Measurements from ENCODE around the gene TPRN.

The TPRN gene

DNA sequence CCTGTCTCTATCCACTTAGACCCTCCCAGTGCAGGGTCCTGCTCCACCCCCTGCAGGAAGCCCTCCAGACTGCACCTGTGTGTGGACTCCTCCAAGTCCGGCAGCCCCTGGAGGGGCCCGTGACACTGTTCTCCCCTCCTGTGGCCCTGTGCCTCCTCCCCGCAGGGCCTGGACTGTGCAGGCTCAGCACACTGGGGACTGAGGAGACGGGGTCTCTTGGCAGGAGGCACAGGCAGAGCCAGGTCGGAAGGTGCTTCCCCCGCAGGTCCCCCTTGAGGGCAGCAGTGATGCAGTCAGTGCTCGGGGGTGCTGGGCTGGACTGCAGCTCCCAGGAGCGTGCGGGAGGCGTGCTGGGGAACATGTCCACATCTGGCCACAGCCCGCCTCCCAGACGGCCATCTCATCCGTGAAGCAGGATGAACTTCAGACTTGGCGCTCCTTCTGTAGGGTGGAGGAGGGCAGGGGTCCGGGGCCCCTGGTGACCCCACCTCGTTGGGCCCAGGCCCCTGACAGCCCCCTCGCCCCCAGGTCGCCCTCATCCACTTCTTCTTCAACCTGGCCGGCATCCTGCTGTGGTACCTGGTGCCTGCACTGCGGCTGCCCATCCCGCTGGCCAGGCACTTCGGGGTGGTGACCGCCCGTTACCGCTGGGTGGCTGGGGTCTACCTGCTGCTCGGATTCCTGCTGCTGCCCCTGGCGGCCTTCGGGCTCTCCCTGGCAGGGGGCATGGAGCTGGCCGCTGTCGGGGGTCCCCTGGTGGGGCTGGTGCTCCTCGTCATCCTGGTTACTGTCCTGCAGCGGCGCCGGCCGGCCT, 35.1 kb upstream of the TPRN start:
- DNase-seq (ENCODE audit: low spot score): no peak

DNA sequence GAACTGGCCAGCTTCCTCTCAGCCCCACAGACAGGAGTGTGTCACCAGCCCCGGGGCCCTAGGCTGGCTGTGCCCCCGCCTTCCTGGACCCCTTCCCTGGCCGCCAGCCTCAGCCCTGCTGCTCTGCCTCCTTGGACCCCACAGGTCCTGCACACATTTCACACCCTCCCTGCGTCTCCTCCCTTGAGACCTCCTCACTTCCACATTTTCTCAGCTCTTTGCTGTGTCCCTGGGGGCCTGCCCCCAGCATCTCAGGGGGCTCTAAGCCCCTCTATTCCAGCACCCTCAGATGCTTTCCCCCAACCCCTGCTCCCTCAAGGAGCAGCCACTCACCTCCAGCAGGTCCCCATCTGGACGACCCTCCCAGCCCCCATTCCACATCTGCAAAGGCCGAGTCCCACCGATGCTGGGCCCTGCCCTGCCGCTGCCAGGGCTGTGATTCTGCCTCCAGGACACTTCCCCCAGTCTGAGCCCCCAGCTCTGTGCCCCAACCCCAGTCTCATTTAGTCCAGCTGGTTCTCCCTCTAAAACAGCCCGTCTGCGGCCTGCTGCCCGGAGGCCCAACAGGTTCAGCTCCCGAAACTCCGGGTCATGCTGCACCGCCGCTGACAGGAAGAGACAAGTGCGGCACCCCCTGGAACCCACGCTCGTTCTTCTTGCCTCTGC, 34.4 kb upstream of the TPRN start:
- no peak for DNase-seq (ENCODE audit: low spot score)

DNA sequence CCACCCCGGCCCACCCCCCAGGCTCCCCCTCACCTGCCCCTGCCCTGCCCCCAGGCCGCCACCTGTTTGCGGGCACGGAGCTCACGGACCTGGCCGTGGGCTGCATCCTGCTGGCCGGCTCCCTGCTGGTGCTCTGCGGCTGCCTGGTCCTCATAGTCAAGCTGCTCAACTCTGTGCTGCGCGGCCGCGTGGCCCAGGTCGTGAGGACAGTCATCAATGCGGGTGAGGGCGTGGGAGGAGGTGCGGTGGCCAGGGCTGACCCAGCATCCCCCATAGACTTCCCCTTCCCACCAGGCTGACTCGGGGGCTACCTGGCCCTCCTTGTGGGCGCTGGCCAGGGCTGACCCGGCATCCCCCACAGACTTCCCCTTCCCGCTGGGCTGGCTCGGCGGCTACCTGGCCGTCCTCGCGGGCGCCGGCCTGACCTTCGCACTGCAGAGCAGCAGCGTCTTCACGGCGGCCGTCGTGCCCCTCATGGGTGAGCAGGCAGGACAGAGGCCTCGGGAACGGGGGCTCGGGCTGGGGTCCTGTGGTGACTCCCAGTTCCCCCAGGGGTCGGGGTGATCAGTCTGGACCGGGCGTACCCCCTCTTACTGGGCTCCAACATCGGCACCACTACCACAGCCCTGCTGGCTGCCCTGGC, 33.6 kb upstream of the TPRN start:
- no peak for DNase-seq (ENCODE audit: low spot score)

DNA sequence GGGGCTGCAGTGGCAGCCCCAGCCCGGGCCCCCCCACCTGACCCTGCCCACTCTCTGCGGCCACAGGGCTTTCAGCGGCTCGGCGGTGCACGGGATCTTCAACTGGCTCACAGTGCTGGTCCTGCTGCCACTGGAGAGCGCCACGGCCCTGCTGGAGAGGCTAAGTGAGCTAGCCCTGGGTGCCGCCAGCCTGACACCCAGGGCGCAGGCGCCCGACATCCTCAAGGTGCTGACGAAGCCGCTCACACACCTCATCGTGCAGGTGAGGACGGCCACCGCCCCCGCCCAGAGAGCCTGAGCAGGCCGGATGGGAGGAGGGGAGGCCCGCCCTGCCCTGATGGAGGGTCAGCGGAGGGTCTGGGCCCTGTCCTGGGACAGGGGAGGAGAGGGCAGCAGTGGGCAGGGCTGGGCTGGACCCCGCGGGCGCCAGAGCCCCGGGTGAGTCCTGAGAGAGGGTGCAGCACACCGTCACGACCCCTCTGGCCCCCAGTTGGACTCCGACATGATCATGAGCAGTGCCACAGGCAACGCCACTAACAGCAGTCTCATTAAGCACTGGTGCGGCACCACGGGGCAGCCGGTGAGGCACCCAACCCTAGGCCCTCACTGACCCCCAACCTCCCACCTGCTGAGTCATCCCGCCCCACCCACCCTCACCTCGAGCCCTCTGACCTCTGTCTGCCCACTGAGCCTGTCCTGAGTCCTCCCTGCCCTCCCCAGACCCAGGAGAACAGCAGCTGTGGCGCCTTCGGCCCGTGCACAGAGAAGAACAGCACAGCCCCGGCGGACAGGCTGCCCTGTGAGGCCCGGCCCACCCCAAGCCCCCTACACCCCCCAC, 32.8 kb upstream of the TPRN start:
- DNase-seq (ENCODE audit: low spot score): no peak

DNA sequence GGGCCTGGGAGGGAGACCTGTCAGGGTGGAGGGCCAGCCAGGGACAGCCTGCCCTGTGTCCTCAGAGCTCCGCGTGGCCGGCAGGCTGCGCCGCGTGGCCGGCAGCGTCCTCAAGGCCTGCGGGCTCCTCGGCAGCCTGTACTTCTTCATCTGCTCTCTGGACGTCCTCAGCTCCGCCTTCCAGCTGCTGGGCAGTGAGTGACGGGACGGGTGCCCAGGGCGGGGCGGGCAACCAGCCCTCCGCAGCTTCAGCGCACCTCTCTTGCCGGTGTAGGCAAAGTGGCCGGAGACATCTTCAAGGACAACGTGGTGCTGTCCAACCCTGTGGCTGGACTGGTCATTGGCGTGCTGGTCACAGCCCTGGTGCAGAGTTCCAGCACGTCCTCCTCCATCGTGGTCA, 32.0 kb upstream of the TPRN start:
- no peak for DNase-seq (ENCODE audit: low spot score)

DNA sequence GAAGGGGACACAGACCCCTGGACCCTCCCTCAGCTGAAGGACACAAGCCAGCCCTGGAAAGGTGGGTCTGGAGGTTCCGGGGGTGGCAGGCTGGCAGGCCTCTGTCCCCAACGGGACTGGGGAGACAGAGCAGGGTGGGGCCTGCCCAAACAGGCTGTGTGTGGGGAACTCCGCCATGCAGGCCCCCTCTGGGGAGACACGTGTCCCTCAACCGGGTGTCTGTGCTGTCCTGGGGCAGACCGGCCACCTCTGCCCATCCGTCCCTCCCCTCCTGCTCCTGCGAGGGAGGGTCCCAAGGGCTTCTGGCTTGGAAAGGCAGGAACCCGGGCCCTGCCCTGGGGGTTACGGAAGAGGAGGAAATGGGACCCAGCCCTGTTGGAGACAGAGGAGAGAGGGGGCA, 31.6 kb upstream of the TPRN start:
- DNase-seq (ENCODE audit: low spot score): no peak

DNA sequence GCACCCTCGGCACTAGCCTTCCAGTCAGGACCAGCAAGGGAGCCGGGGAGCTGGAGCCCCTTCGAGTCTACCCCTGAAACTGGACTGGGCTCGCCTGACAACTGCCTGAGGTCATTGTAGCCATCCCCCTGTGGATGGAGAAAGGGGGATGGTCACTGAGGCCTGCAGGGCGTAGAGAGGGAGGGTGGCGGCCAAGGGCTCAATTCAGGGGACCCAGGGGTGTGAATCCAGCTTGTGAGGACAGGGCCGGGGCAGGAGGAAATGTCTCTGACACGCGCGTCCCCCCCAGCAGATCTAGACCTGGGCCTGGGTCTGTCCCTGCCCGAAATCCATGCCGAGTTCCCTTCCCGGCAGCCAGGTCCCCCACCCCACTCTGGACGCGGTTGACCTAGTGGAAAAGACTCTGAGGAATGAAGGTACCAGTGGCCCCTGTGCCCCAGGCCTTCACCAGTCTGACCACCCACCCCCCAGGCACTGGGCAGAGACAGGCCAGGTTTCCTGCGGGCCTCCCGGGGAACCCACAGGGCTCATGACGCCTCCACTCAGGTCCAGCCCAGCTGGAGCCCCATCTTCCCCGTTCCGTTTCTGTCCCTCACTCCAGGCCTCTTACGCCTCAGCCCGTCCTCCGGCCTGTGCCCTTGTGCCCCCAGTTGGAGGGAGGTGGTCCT, 31.0 kb upstream of the TPRN start:
- DNase-seq (ENCODE audit: low spot score): no peak

DNA sequence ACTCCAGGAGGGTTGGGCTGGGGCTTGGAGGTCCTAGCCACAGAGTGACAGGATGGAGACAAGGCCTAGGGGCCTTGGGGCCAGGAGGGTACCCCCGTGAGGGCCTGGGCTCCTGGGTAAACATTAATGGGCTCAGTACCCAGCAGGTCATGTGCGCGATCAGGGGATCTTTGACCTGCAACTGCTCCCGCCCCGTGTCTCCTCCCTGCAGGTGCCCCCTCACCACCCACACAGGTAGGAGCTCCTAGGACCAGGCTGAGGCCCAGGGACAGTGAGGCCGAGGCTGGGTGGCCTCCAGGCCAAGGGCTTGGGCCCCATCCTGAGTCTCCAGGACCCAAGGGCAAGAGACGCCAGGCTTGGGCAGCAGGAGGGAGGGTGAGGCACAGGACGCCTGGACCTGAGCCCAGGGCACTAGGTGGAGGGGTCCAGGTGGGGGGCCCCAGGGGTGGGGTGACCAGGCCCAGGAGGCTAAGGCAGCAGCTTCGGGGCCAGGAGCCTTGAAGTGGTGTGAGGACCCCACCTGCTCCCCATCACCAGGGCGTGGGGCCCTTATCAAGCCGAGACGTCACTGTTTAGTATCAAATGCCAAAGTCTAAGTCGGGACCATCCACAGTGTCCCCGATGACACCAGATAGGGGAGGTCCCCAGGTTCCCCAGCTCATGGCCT, 30.3 kb upstream of the TPRN start, which contains the start of gene SLC34A3:
Gene SLC34A3, plus strand, starts transcription at position 197 of the 667 bp plus-strand sequence. CDS start 802 bp downstream, outside the sequence.
- DNase-seq (ENCODE audit: low spot score): no peak

DNA sequence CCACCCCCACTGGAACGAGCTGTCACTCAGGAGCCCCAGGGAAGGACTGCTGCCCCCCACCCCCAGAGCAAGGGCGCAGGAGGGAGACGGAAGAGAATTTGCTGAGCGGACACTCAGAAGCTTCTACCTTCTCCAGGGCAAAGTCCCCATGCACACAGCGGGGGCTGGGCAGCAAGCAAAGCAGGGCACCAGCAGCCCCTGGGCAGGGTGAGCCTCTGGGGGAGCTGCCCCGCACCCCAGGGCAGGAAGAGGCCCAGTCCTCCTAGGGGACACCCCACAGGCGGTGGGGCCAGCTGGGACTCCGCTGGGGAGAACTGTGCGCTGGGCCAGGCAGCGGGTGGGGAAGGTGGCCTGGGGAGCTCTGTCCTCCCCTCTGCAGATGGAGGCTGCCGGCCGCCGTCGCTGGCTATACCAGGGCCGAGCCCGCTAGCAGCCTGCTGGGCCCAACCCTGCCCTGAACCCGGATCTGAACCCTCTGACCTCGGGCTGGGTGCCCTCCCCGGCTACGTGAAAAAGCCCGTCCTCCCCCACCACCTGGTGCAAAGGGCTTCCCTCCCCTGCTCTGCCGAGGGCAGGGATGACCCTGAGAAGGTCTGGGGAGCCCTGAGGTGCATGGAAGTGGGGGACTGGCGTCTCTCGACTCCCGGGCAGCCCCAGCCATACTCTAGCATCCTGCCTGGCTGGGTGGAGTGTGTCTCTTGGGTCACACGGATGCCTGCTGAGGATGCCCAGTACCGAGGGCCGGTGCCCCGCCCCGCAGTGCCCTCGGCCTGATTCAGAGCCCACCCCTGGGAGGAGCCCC, 29.6 kb upstream of the TPRN start:
- DNase-seq (ENCODE audit: low spot score): no peak

DNA sequence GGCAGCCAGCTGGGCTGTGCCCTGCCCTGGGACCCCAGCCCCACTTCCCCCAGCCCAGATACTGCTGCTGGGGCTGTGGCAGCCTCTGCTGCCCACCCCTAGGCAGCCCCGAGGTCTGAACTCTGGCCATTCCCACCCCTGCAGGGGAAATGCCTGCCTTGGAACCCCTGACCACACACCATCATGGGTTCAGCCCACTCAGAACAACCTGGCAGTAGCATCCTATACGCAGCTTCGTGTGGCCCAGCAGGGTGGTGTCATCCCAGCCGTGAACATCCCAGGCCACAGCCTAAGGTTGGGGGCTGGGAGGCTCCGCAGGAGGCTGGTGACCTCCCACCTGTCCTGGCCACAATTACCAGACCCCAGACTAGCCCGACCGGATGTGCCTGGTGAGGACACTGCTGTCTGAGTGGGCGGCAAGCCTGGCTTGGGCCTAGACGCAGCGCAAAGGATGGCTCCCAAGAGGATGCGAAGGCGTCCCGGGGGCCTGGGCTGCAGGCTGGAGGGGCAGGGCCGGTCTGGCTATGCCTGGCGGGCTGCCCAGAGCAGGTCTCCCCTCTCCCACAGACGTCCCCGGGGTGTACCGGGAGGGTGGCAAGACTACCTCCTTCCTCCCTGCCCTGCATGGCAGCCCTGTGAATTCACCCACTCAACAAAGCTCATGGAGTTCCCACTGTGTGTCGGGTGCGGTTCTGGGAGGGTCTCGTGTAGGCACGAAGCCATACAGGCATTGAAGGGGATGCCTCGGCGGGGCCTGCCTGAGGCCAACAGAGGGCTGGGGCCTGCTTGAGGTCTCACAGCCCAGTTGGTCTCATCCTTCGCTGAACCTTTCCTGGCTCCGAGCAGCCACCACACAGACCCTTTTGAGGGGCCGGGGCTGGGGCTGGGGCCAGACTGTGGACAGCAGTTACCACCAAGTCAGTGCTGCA, 28.7 kb upstream of the TPRN start:
- no peak for DNase-seq (ENCODE audit: low spot score)

DNA sequence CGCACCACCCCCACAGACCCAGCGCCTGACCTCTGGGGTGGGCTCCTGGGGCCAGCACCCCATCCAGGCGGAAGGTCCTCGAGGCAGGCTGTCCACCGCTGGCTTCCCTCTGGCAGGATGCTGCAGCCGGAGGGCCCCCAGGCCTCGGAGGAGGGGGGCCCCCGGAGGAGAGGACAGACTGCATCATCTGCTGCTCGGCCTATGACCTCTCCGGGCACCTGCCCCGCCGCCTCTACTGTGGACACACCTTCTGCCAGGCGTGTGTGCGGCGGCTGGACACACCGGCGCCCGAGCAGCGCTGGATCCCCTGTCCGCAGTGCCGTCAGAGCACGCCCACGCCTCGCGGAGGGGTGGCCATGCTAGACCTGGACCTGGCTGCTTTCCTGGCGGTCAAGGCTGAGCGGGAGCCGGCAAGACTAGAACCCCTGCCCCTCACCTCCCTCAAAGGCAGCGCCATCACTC, 28.0 kb upstream of the TPRN start:
- DNase-seq (ENCODE audit: low spot score): no peak

DNA sequence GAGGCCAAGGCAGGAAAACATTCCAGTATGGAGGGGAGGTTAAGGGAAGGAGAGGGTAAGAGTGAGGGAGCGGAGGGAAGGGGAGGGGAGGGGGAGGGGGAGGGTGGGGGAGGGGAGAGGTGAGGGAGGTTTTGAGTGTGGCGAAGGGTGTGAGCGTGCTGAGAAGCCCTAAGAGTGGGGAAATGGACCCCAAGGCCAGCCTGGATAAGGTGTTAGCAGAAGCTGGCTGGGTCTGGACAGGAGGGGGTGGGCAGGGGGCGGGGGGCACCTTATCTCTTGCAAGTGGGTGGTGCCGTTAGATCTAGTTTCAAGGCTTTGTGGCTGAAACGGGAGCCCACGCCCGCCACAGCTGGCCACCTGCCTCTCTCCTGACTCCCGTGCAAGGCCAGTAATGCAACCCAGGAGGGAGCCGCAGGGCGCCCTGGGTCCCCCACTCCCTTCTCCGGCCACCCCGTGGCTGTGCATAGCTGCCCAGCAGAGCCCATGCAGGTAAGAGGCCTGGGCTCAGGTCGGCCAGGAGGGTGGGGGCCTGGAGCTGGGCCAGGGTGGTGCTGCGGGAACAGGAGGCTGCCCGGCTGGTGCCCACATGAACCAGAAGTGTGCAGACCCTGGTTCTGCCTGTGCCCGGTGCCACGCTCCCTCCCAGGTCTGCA, 27.4 kb upstream of the TPRN start:
- DNase-seq (ENCODE audit: low spot score): no peak

DNA sequence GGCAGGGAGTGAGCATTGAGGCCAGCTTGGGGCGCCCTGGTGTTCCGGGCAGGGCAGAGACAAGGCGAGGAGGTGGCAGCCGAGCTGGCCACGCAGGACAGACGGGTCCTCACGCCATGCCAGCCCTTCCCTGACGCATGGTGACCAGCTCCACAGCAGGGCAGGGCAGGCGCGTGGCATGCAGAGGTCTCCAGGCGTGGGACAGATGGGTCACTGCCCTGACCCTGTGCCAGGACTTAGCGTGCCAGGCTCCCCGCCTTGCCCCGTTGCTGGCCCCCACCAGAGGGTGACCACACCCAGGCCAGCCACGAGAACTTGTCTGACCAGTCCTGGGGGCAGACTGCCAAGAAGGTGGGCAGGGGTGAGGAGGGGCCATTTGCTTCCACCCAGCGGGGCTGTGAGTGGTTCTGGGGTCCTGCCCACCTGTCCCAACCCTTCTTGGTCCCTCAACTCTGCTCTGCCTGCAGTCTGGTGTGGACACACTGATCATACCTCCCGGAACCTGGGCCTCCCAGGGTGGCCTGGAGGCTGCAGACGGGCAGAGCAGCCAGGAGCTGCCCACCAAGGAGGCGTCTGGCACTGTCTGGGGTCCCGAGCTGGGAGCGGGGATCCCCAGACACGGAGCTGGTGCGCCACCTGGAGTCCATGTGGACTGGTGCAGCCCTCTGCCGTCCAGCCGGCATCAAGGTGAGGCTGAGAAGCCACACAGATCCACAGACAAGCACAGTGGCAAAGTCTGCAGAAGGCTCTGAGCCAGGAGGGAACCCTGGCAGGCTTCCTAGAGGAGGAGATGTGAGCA, 26.7 kb upstream of the TPRN start, which contains the start of gene RNF224:
Gene RNF224, plus strand, starts transcription at position 449 of the 799 bp plus-strand sequence. CDS start 834 bp downstream, outside the sequence.
- peak; percentile 70 for DNase-seq (ENCODE audit: low spot score)

DNA sequence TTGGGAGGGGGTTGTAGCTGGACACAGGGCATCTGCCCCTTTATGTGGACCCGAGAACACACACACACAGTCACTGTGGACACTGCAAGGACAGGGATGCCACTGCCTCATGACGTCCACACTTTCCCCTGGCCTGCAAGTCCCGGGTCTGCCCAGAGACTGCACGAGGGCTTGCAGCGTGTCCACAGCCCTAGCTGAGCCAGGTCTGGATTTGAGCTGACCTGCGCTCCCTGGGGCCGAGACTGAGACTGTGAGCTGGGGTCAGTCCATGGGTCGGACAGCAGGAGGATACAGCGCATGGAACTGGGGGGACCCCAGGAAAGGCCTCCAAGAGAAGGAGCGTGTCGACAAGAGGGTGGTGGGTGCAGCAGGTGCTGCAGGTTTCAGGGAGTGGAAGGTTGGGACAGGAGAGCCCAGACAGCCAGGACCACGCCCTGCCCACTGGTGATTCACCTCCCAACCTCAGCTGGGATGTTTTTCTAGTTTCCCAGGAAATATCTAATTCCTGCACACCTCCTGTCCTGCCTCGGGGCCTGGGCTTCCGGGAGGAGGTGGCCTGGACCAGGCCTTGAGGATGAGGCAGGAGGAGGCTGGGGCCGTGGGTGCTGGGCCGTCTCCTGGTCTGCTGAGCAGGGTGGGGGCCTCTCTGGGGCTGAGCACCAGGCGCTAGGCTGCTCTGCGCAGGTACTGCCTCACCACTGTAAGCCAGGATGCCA, 26.0 kb upstream of the TPRN start:
- no peak for DNase-seq (ENCODE audit: low spot score)

DNA sequence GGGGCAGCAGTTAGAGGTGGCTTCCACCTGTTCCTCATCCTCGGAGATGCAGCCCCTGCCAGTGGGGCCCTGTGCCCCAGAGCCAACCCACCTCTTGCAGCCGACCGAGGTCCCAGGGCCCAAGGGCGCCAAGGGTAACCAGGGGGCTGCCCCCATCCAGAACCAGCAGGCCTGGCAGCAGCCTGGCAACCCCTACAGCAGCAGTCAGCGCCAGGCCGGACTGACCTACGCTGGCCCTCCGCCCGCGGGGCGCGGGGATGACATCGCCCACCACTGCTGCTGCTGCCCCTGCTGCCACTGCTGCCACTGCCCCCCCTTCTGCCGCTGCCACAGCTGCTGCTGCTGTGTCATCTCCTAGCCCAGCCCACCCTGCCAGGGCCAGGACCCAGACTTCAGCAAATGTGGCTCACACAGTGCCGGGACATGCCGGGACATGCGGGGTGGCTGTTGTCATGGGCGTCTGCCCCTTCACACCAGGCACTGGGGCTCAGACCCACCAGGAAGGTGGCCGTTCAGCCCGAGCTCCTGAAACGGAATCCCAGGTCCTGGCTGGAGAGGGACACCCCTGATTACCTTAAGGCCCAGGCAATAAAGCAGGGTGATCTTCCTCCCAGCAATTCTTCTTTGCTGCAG, 25.3 kb upstream of the TPRN start:
- DNase-seq (ENCODE audit: low spot score): no peak
